ENCODE measurements around the gene EIF5. TPM values are rescaled to one million over a fixed set of nuclear protein-coding genes. Genes with fewer than 3 reads are reported as not detected.

The EIF5 gene
- total RNA-seq, 2 donors from 2014 or later = 85.6 to 234 TPM

GRCh38 chr14:103340480-103341212, 6.6 kb downstream of the EIF5 start:
- WGBS, 2 donors = 57 to 59% methylated on average over 6 of the region's 6 CpGs
- intact Hi-C loops (cut with DNase I) = no loop called here
- Histone ChIP-seq H3K9me3 (no peaks in the 10 kb centered on the region), H3K27me3 (no peaks in the 10 kb centered on the region), H3K4me1 (peaks cover 17% of the 10 kb centered on the region), H3K36me3 (replicated peaks in 1 of 2; ENCODE audit: insufficient read depth in 1 of 2, low read depth in 2 of 2) (peaks cover 38 to 65% of the 10 kb centered on the region in 2 donors), H3K27ac (no peak overlapping the region), H3K4me3 (no peak overlapping the region)
- no peak for ATAC-seq
- no peak for DNase-seq
- TF ChIP-seq CTCF (IDR thresholded peaks at IDR 0.05) = no peak
- no peak for TF ChIP-seq POLR2A (IDR thresholded peaks at IDR 0.05)

- peaks cover 38 to 60% of the 10 kb centered on the region in 2 donors for H3K36me3 ChIP-seq (replicated peaks in 1 of 2; ENCODE audit: insufficient read depth in 1 of 2, low read depth in 2 of 2)
- H3K4me1 ChIP-seq = peaks cover 8% of the 10 kb centered on the region
- WGBS, 2 donors = 80 to 81% methylated on average over 5 of the region's 5 CpGs
These were observed 7.5 kb downstream of the EIF5 start for GRCh38 chr14:103341250-103342129.

GRCh38 chr14:103343164-103343879, 9.3 kb downstream of the EIF5 start:
- H3K9me3 ChIP-seq = no peaks in the 10 kb centered on the region
- H3K4me1 ChIP-seq = peaks cover 15% of the 10 kb centered on the region
- DNase-seq (no peak), ATAC-seq (no peak)
- H3K27me3 ChIP-seq = no peaks in the 10 kb centered on the region
- H3K27ac ChIP-seq = no peak overlapping the region
- 65 to 66% methylated on average over 4 of the region's 4 CpGs for WGBS, 2 donors
- intact Hi-C loops (cut with DNase I) = no loop called here
- TF ChIP-seq CTCF (IDR thresholded peaks at IDR 0.05) (no peak), POLR2A (IDR thresholded peaks at IDR 0.05) (no peak)
- H3K36me3 ChIP-seq (replicated peaks in 1 of 2; ENCODE audit: insufficient read depth in 1 of 2, low read depth in 2 of 2) = peaks cover 29 to 47% of the 10 kb centered on the region in 2 donors
- H3K4me3 ChIP-seq = no peak overlapping the region

More at GRCh38 chr14:103341250-103342129, 7.5 kb downstream of the EIF5 start:
- no peaks in the 10 kb centered on the region for H3K9me3 ChIP-seq
- no peaks in the 10 kb centered on the region for H3K27me3 ChIP-seq
- no peak overlapping the region for H3K27ac ChIP-seq
- TF ChIP-seq CTCF (IDR thresholded peaks at IDR 0.05) = no peak
- TF ChIP-seq POLR2A (IDR thresholded peaks at IDR 0.05) = no peak
- ATAC-seq (no peak), DNase-seq (no peak)
- no peak overlapping the region for H3K4me3 ChIP-seq
- intact Hi-C loops (cut with DNase I) = no loop called here

GRCh38 chr14:103343905-103344797, 10.1 kb downstream of the EIF5 start:
- WGBS, 2 donors = 91 to 93% methylated on average over 5 of the region's 5 CpGs
- intact Hi-C loops (cut with DNase I) = no loop called here
- Histone ChIP-seq H3K4me1 (peaks cover 15% of the 10 kb centered on the region), H3K9me3 (no peaks in the 10 kb centered on the region), H3K27ac (no peak overlapping the region), H3K27me3 (no peaks in the 10 kb centered on the region), H3K36me3 (replicated peaks in 1 of 2; ENCODE audit: insufficient read depth in 1 of 2, low read depth in 2 of 2) (peaks cover 25 to 38% of the 10 kb centered on the region in 2 donors), H3K4me3 (no peak overlapping the region)
- no peak for ATAC-seq
- no peak for DNase-seq
- TF ChIP-seq POLR2A (IDR thresholded peaks at IDR 0.05) (no peak), CTCF (IDR thresholded peaks at IDR 0.05) (no peak)

Data from body of pancreas (tissue), 4 donors.